Measurements from ENCODE around the gene UFC1.

Gene UFC1

DNA sequence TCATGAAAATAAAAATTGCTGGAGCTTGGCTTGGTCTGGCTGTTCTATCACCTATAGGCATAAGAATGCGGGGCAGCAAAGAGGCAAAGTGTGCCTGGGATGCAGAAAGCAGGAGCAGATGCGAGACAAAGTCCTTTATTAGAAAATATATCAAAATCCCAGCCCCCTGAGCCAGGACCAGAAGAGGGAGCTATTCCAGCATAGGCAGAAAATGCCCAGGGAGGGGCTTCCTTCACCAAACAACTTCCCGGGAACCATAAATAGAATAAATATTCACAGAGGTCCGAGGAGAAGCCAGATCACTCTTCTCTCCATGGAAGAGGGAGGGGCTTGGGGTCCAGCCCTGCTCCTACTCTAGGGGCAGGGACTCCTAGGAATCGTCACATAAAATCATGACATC lies 17.4 kb downstream of the UFC1 start:
- no peak for DNase-seq (ENCODE audit: low read depth in 3 of 3)

DNA sequence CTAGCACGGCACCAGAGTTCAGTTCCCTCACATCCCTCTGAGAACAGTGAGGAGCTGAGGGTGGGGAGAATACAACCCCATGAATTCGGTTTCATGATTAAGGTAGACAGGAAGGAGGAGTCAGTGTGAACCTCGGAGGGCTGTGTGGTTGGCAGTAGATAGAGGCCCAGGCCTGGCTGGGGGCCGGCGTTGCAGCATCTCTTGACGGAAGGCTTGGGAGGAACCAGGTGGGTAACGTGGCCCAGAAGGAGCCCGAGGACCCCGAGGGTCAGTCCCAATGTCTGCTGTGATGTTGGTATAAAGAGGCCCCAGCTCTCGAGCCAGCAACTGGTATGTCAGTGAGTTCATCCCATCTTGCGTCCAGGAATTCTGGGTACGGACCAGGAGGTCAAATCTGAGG lies 17.9 kb downstream of the UFC1 start:
- no peak for DNase-seq (ENCODE audit: low read depth in 3 of 3)

DNA sequence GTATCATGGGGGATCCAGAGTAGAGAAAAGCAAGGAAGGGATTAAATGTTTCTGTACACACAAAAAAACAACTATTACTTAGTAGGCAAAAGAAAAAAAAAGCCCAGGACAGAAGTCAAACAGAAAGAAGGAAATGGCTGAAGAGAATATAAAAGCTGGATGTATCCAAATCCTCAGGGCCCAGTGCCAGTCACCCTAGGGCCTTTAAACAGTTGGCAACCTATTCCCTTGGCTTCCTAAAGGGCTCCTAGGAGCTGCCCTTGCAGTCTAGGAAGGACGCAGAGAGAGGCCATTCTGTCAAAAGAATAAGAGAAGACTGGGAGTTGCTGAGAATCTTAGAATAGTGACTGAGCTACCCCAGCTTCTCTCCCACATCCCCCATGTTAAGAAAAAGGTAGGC lies 18.6 kb downstream of the UFC1 start:
- DNase-seq (ENCODE audit: low read depth in 3 of 3), result no peak

DNA sequence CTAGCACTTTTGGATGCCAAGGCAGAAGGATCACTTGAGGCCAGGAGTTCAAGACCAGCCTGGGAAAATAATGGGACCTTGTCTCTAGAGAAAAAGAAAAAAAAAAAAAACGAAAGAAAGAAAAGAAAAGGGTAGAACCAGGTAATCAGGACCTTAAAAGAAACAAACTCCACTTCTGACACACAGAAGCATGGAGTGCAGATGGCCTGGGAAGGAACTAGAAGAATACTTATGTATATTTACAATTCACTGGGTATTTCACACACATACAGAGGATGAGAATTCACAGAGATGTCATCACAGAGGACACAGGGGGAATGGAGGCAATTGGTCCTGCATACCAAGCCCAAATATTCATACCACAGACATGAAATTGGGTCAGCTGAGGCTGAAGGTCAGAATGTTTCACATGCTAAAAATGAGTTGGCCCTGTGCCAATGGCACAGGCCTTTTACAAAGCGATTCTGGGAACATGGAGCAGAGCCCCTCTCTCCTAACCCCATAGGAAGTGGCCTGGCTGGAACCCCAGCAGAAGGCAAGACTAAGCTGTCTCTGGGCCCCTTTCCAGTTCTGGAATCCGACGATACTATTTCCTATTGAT lies 19.1 kb downstream of the UFC1 start:
- no peak for DNase-seq (ENCODE audit: low read depth in 3 of 3)

DNA sequence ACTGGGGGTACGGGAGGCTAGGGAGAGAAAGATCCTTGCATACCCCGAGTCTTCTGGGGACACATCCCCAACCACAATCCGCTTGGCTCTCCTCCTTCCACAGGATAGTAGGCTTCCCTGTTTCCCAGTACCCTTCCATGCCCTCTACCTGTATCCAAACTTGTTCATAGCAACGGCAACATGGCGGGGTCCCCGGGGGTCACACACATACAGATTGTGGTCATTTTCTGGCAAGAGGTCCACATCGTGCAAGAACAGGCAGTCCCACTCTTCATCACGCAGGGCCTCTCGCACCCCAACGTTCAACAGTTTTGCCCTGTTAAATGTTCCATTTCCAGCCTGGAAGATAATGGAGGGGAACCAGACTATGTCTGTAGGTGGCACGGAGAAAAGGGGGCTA lies 19.9 kb downstream of the UFC1 start:
- DNase-seq (ENCODE audit: low read depth in 3 of 3), result no peak

GRCh38 chr1:161174911-161175310 lies 21.1 kb downstream of the UFC1 start:
- DNase-seq (ENCODE audit: low read depth in 3 of 3), result no peak

- no peak for DNase-seq (ENCODE audit: low read depth in 3 of 3)
Measured at GRCh38 chr1:161175771-161176453, 22.1 kb downstream of the UFC1 start.

DNA sequence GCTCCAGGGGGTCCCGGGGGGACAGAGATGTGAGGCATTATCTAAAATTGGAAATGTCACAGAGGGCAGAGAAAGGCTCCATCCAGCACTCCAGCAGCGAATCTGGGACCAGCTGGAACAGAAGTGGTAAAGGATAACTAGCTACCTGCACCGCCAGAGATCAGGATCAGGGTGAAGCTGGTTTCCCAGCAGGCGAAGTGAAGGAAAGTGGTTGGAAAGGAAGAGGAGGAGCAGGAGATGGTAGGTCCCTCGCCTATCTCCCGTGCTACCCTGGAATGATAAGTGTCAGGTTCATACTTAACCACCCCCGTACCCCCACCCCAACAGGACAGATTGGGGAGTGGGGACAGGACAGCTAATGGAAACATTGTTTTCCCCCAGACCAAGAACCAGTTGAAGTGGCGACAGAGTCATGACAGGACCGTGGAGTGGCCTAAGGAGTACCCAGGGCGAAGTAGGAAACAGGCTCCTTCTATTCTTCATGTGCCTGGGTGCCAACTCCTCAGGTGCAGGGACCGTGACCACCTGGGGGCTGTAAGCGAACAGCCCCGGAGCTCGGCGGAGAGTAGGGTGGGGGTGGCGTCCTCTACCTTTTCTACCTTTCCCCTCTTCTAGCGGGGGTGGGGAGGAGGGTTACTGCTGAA lies 22.8 kb downstream of the UFC1 start:
- no peak for DNase-seq (ENCODE audit: low read depth in 3 of 3)

- peak; percentile 92 to 99 (median 94) for DNase-seq (ENCODE audit: low read depth in 3 of 3)
Measured at GRCh38 chr1:161177112-161177935, 23.5 kb downstream of the UFC1 start, which contains the start of gene B4GALT3. B4GALT3 (minus strand) TSS chr1:161177507; CDS start chr1:161176060, 1,447 bp downstream.

DNA sequence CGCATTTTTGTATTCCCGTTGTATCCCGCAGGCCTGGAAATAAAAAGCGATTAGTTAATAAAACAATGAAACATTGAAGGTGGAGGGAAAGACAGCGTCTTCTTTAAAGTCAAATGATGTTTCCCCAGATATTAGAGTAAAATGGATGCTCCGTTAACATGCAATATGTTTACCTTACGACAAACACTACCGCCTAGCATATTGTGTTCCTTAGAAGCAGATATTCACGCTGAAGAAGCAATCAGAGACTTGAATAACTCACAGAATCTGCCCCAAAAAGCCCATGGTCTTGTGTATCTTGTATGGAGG lies 24.1 kb downstream of the UFC1 start:
- no peak for DNase-seq (ENCODE audit: low read depth in 3 of 3)

DNA sequence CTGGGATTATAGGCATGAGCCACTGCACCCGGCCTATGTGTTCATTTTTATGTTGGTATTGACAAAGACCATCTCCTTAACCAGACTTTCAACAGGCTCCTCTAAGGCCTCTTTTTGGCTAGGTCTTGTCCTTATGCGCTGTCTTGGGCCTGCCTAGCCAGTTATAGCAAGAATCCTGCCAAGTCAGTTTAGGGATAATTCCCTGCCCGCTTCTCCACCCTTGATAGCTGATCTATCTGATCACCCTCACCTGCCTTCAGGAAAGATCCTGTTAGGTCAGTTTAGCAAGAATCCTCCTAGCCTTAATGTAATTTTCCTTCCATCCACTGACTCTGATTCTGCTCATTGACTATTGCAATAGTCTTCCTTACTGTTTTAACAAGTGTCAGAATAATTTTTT lies 25.9 kb downstream of the UFC1 start:
- DNase-seq (ENCODE audit: low read depth in 3 of 3), result no peak

- DNase-seq (ENCODE audit: low read depth in 3 of 3), result no peak
Measured at GRCh38 chr1:161180639-161181038, 26.9 kb downstream of the UFC1 start.

- DNase-seq (ENCODE audit: low read depth in 3 of 3), result peak in 2 of 3 experiments; percentile 18 to 42
Measured at GRCh38 chr1:161182214-161182613, 28.4 kb downstream of the UFC1 start.

- peak in 1 of 3 experiments; percentile 62 for DNase-seq (ENCODE audit: low read depth in 3 of 3)
Measured at GRCh38 chr1:161185282-161185682, 31.5 kb downstream of the UFC1 start.

DNA sequence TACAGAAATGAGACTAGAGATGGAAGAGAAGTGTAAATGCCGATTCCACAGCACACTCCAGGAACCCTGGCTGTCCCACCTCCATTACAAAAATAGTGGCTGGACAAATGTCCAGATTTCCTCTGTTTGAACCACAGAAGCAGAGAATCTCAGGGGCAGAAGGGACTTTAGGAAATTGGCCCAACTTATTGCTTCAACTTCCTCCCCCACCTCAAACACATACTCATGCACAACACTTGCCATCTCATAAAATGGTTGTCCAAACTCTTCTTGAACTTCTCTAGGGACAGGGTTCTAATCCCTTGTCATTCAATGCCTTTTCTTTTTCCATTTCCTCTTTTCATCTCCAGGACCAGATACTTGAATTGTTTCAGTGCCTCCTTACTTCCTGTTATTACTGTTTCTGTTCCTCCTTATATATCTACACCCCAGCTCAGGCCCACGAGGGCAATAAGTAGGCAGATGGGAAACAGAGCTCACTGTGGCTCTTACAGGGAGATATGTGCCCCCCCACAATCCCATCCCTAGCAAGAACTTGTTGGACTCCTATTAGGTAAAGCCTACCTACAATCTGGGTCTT lies 32.0 kb downstream of the UFC1 start:
- DNase-seq (ENCODE audit: low read depth in 3 of 3), result no peak

DNA sequence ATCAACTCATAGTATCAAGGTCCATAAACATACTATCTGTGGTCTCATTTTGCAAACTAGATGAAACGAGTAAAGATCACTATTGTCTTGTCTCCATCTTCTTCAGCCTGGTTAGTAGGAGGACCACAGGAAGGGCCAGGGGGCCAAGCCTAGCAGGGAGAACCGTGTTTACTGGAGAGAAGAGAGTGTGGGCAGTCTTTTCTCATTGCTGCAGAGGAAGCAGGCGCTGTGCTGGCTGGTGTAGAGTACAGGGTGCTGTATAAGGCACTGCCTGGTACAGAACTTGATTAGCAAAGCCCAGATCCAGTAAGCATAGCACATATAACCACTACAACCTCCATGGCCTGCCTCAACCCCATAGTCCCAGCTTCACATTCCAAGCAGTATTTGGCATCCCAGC lies 33.5 kb downstream of the UFC1 start:
- DNase-seq (ENCODE audit: low read depth in 3 of 3), result no peak

DNA sequence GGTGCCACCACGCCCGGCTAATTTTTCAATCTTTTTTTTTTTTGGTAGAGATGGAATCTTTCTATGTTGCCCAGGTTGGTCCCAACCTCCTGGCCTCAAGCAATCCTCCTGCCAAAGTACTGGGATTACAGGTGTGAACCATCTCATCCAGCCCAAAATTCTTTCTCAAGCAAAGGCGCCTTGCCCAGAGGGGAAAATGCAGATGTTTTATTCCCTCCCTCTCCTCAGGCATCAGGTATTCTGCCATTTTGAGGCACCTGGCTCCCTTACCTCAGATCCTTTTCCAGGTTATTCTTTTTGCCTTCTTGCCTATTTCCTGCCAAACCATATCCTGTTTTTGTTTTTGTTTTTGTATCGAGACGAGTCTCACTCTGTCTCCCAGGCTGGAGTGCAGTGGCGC lies 34.6 kb downstream of the UFC1 start:
- DNase-seq (ENCODE audit: low read depth in 3 of 3), result no peak

DNA sequence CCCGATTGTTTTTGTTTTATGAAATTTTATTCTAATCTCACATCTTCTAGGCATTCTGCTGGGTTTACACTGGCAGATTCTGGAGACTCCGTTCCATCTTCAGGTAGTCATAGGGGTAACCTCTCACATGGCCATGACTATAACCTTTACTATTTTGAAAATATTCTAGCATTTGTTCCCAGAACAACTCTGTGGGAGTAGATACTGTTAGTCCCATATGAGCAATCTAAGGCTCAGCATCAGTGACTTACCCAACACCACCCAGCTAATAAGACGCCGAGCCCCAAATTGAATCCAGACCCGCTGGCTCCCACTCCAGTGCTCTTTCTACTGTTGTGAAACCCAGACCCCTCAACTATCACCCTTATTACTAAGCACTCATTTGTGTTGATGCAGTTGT lies 35.3 kb downstream of the UFC1 start:
- no peak for DNase-seq (ENCODE audit: low read depth in 3 of 3)

GRCh38 chr1:161190962-161191521 lies 37.3 kb downstream of the UFC1 start:
- DNase-seq (ENCODE audit: low read depth in 3 of 3), result no peak

- no peak for DNase-seq (ENCODE audit: low read depth in 3 of 3)
Measured at GRCh38 chr1:161191971-161192370, 38.2 kb downstream of the UFC1 start.

Data from stimulated activated CD4-positive, alpha-beta T cell treated with anti-CD3 and anti-CD28 coated beads, TNF-alpha, amount 100 ng/mL, for 4 hours (primary cell).